Measurements from ENCODE around the gene IFNL1. TPM values are rescaled to one million over a fixed set of nuclear protein-coding genes. Genes with fewer than 3 reads are reported as not detected.

The IFNL1 gene
- total RNA-seq, 2 experiments from 2014 or later, result not detected

GRCh38 chr19:39282021-39282420 lies 14.2 kb upstream of the IFNL1 start:
- no peak overlapping the region for H3K4me3 Mint-ChIP-seq
- no peaks in the 10 kb centered on the region for H3K4me1 Mint-ChIP-seq (ENCODE audit: low read depth)
- Histone ChIP-seq H3K27ac (ENCODE audit: low read depth in 1 of 2, low read length in 2 of 2) (no peak overlapping the region), H3K36me3 (ENCODE audit: insufficient read depth, low read length) (no peaks in the 10 kb centered on the region), H3K27me3 (ENCODE audit: control insufficient read depth in 1 of 2, insufficient read depth in 2 of 2, low read length in 2 of 2) (no peaks in the 10 kb centered on the region), H3K4me3 (ENCODE audit: low read length) (no peak overlapping the region), H3K9me3 (ENCODE audit: control insufficient read depth in 1 of 2, insufficient read depth in 1 of 2, low read length in 2 of 2) (peaks cover 0 to 8% of the 10 kb centered on the region in 2 experiments), H3K4me1 (ENCODE audit: insufficient read depth, low read length) (no peaks in the 10 kb centered on the region)
- DNase-seq, result no peak
- intact Hi-C loops (cut with DNase I, micrococcal nuclease), result no loop called here
- no peak for ATAC-seq (ENCODE audit: poor library complexity)
- no peak overlapping the region for H3K27ac Mint-ChIP-seq
- ChIA-PET CTCF (no interaction called here), POLR2A (no interaction called here)
- no peaks in the 10 kb centered on the region for H3K36me3 Mint-ChIP-seq (ENCODE audit: low read depth)
- no peak for TF ChIP-seq CTCF (IDR thresholded peaks at IDR 0.05)
- peaks cover 17% of the 10 kb centered on the region for H3K27me3 Mint-ChIP-seq
- peaks cover 5% of the 10 kb centered on the region for H3K9me3 Mint-ChIP-seq

DNA sequence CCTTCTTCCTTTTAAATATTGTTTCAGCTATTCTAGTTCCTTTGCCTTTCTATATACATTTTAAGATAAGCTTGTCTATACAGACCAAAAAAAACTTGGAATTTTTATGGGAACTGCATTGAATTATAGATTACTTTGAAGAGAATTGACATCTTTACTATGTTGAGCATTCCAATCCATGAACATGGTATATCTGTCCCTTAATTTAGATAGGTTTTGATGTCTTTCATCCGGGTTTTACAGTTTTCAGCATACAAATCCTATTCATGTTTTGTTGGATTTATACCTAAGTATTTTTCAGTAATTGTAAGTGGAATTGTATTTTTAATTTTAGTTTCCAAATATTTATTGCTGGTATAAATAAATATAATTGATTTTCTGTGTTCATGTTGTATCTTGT lies 12.2 kb upstream of the IFNL1 start:
- peaks cover 17% of the 10 kb centered on the region for H3K27me3 Mint-ChIP-seq
- POLR2A ChIA-PET, result no interaction called here
- H3K4me3 ChIP-seq (ENCODE audit: low read length), result no peak overlapping the region

GRCh38 chr19:39293394-39293793 lies 2.8 kb upstream of the IFNL1 start:
- Histone ChIP-seq H3K4me1 (ENCODE audit: insufficient read depth, low read length) (peaks cover 11% of the 10 kb centered on the region), H3K9me3 (ENCODE audit: control insufficient read depth in 1 of 2, insufficient read depth in 1 of 2, low read length in 2 of 2) (no peaks in the 10 kb centered on the region), H3K36me3 (ENCODE audit: insufficient read depth, low read length) (no peaks in the 10 kb centered on the region), H3K4me3 (ENCODE audit: low read length) (no peak overlapping the region), H3K27ac (ENCODE audit: low read depth in 1 of 2, low read length in 2 of 2) (no peak overlapping the region), H3K27me3 (ENCODE audit: control insufficient read depth in 1 of 2, insufficient read depth in 2 of 2, low read length in 2 of 2) (no peaks in the 10 kb centered on the region)
- Mint-ChIP-seq H3K4me3 (no peak overlapping the region), H3K36me3 (ENCODE audit: low read depth) (no peaks in the 10 kb centered on the region), H3K27ac (no peak overlapping the region), H3K4me1 (ENCODE audit: low read depth) (peaks cover 10% of the 10 kb centered on the region), H3K27me3 (peaks cover 16% of the 10 kb centered on the region), H3K9me3 (no peaks in the 10 kb centered on the region)
- DNase-seq (no peak), ATAC-seq (ENCODE audit: poor library complexity) (no peak)
- intact Hi-C loops (cut with DNase I, micrococcal nuclease), result no loop called here
- ChIA-PET POLR2A (no interaction called here), CTCF (no interaction called here)
- TF ChIP-seq CTCF (IDR thresholded peaks at IDR 0.05), result no peak

More for the DNA sequence above, 12.2 kb upstream of the IFNL1 start:
- TF ChIP-seq CTCF (IDR thresholded peaks at IDR 0.05), result no peak
- intact Hi-C loops (cut with DNase I, micrococcal nuclease), result no loop called here
- no peak for DNase-seq
- no peak overlapping the region for H3K4me3 Mint-ChIP-seq
- no peaks in the 10 kb centered on the region for H3K4me1 Mint-ChIP-seq (ENCODE audit: low read depth)
- Histone ChIP-seq H3K4me1 (ENCODE audit: insufficient read depth, low read length) (no peaks in the 10 kb centered on the region), H3K9me3 (ENCODE audit: control insufficient read depth in 1 of 2, insufficient read depth in 1 of 2, low read length in 2 of 2) (peaks cover 0 to 8% of the 10 kb centered on the region in 2 experiments), H3K27ac (ENCODE audit: low read depth in 1 of 2, low read length in 2 of 2) (no peak overlapping the region), H3K36me3 (ENCODE audit: insufficient read depth, low read length) (no peaks in the 10 kb centered on the region), H3K27me3 (ENCODE audit: control insufficient read depth in 1 of 2, insufficient read depth in 2 of 2, low read length in 2 of 2) (no peaks in the 10 kb centered on the region)
- CTCF ChIA-PET, result no interaction called here
- ATAC-seq (ENCODE audit: poor library complexity), result no peak
- no peaks in the 10 kb centered on the region for H3K36me3 Mint-ChIP-seq (ENCODE audit: low read depth)
- H3K9me3 Mint-ChIP-seq, result peaks cover 5% of the 10 kb centered on the region
- no peak overlapping the region for H3K27ac Mint-ChIP-seq

Measured in CD4-positive, alpha-beta T cell (primary cell).